HEK293 (cell line): ENCODE data around the gene HSPA14.
A peak's percentile ranks its signal among the peaks of the same experiment; 100 is the strongest.

Experiments
- CTCF ChIA-PET: fragments of 350-600 bp; formaldehyde crosslinking; extraction: SDS; loops from one replicate; lab custom pipeline; 2021; ENCODE audit warnings: antibody characterized with exemption; lab: Yijun Ruan, JAX
- POLR2A ChIA-PET: fragments of 300-600 bp; formaldehyde crosslinking; extraction: SDS; loops from one replicate; lab custom pipeline; 2020; ENCODE audit warnings: antibody characterized with exemption, inconsistent platforms; lab: Yijun Ruan, JAX
- H3K27ac ChIP-seq: fragments of 200-500 bp; sonication (Bioruptor generic); 2 replicates; pipeline ENCODE4 v1.5.1; 2014; ENCODE audit warnings: low read depth, low read length, control low read depth, inconsistent platforms; ENCODE audit errors: extremely low read depth
- H3K36me3 ChIP-seq, 2 experiments: fragments of 200-500 bp in 1 of 2; sonication (Bioruptor generic) in 1 of 2; 1 replicate in 1 of 2; 2 replicates in 1 of 2; pipeline ENCODE4 v1.5.1; 2014 to 2017; ENCODE audit warnings: inconsistent platforms in 2 of 2, low read length in 2 of 2; ENCODE audit not compliant: control insufficient read depth in 2 of 2, insufficient read depth in 1 of 2
- H3K4me1 ChIP-seq: fragments of 200-500 bp; sonication (Bioruptor generic); 2 replicates; pipeline ENCODE4 v1.5.1; 2014; ENCODE audit warnings: mild to moderate bottlenecking, low read length, inconsistent platforms; ENCODE audit not compliant: control insufficient read depth, insufficient read depth
- H3K4me3 ChIP-seq: 2 replicates; pipeline ENCODE4 v1.5.1; 2011; ENCODE audit warnings: low read depth, mild to moderate bottlenecking, control low read depth, low read length, moderate library complexity
- H3K9me3 ChIP-seq: fragments of 200-500 bp; sonication (Bioruptor generic); 2 replicates; pipeline ENCODE4 v1.5.1; 2014; ENCODE audit warnings: low read depth, low read length, inconsistent platforms; ENCODE audit not compliant: control insufficient read depth, insufficient read depth
- BCL11B ChIP-seq: fragments of 450-650 bp; formaldehyde crosslinking; IDR thresholded peaks from 2 replicates; pipeline ENCODE4 v1.5.1; 2016; ENCODE audit warnings: low read depth, missing biosample characterization, missing genetic modification characterization
- EGR2 ChIP-seq: fragments of 450-650 bp; formaldehyde crosslinking; IDR thresholded peaks from 2 replicates; pipeline ENCODE4 v1.5.1; 2016; ENCODE audit warnings: low read depth, missing biosample characterization, missing genetic modification characterization
- GLI4 ChIP-seq: fragments of 450-650 bp; formaldehyde crosslinking; IDR thresholded peaks from 2 replicates; pipeline ENCODE4 v1.5.1; 2016; ENCODE audit warnings: missing biosample characterization, missing genetic modification characterization
- PRDM10 ChIP-seq: fragments of 450-650 bp; formaldehyde crosslinking; IDR thresholded peaks from 2 replicates; pipeline ENCODE4 v1.5.1; 2016; ENCODE audit warnings: missing biosample characterization, missing genetic modification characterization
- SCRT1 ChIP-seq: fragments of 450-650 bp; formaldehyde crosslinking; IDR thresholded peaks from 2 replicates; pipeline ENCODE4 v1.5.1; 2016; ENCODE audit warnings: missing biosample characterization, missing genetic modification characterization, borderline replicate concordance
- SCRT2 ChIP-seq: fragments of 450-650 bp; formaldehyde crosslinking; IDR thresholded peaks from 2 replicates; pipeline ENCODE4 v1.5.1; 2016; ENCODE audit warnings: missing biosample characterization, missing genetic modification characterization
- ZBTB1 ChIP-seq: fragments of 450-650 bp; formaldehyde crosslinking; IDR thresholded peaks from 2 replicates; pipeline ENCODE4 v1.5.1; 2016; ENCODE audit warnings: missing biosample characterization, missing genetic modification characterization
- ZBTB11 ChIP-seq: fragments of 450-650 bp; formaldehyde crosslinking; conservative IDR thresholded peaks from 2 replicates; pipeline ENCODE4 v1.5.1; 2016; ENCODE audit warnings: low read depth, missing biosample characterization, missing genetic modification characterization
- ZBTB20 ChIP-seq: fragments of 450-650 bp; formaldehyde crosslinking; IDR thresholded peaks from 2 replicates; pipeline ENCODE4 v1.5.1; 2016; ENCODE audit warnings: missing biosample characterization, missing genetic modification characterization
- ZBTB8A ChIP-seq: fragments of 450-650 bp; formaldehyde crosslinking; IDR thresholded peaks from 2 replicates; pipeline ENCODE4 v1.5.1; 2016; ENCODE audit warnings: missing biosample characterization, missing genetic modification characterization
- ZEB2 ChIP-seq: fragments of 450-650 bp; formaldehyde crosslinking; IDR thresholded peaks from 2 replicates; pipeline ENCODE4 v1.5.1; 2016; ENCODE audit warnings: missing biosample characterization, missing genetic modification characterization
- ZFHX2 ChIP-seq: fragments of 450-650 bp; formaldehyde crosslinking; conservative IDR thresholded peaks from 2 replicates; pipeline ENCODE4 v1.5.1; 2016; ENCODE audit warnings: missing biosample characterization, missing genetic modification characterization
- ZNF140 ChIP-seq: fragments of 450-650 bp; formaldehyde crosslinking; IDR thresholded peaks from 2 replicates; pipeline ENCODE4 v1.5.1; 2016; ENCODE audit warnings: missing biosample characterization, missing genetic modification characterization
- ZNF155 ChIP-seq: fragments of 450-650 bp; formaldehyde crosslinking; IDR thresholded peaks from 2 replicates; pipeline ENCODE4 v1.5.1; 2016; ENCODE audit warnings: missing biosample characterization, missing genetic modification characterization
- ZNF169 ChIP-seq: fragments of 450-650 bp; formaldehyde crosslinking; IDR thresholded peaks from 2 replicates; pipeline ENCODE4 v1.5.1; 2016; ENCODE audit warnings: missing biosample characterization, missing genetic modification characterization
- ZNF239 ChIP-seq: fragments of 450-650 bp; formaldehyde crosslinking; IDR thresholded peaks from 2 replicates; pipeline ENCODE4 v1.5.1; 2016; ENCODE audit warnings: missing biosample characterization, missing genetic modification characterization
- ZNF335 ChIP-seq: fragments of 450-650 bp; formaldehyde crosslinking; conservative IDR thresholded peaks from 2 replicates; pipeline ENCODE4 v1.5.1; 2016; ENCODE audit warnings: missing biosample characterization, missing genetic modification characterization
- ZNF366 ChIP-seq: fragments of 450-650 bp; formaldehyde crosslinking; conservative IDR thresholded peaks from 2 replicates; pipeline ENCODE4 v1.5.1; 2016; ENCODE audit warnings: missing biosample characterization, missing genetic modification characterization
- ZNF404 ChIP-seq: fragments of 450-650 bp; formaldehyde crosslinking; IDR thresholded peaks from 2 replicates; pipeline ENCODE4 v1.5.1; 2017; ENCODE audit warnings: missing biosample characterization, missing genetic modification characterization
- ZNF560 ChIP-seq: fragments of 450-650 bp; formaldehyde crosslinking; IDR thresholded peaks from 2 replicates; pipeline ENCODE4 v1.5.1; 2017; ENCODE audit warnings: missing biosample characterization, missing genetic modification characterization, borderline replicate concordance
- ZNF629 ChIP-seq: fragments of 450-650 bp; formaldehyde crosslinking; IDR thresholded peaks from 2 replicates; pipeline ENCODE4 v1.5.1; 2017; ENCODE audit warnings: missing biosample characterization, missing genetic modification characterization

HSPA14 gene

GRCh38 chr10:14858338-14858960 lies 20.3 kb downstream of the HSPA14 start:
- ChIA-PET POLR2A (interaction anchor here (1.1 kb wide), 1 partner anchor 21 kb away, joined by 4 read pairs; the partner anchor contains the start of gene CDNF), CTCF (interaction anchor here (1.5 kb wide), 1 partner anchor 10 kb away, joined by 4 read pairs; no protein-coding TSS in a partner anchor)
- TF ChIP-seq ZBTB1 (tag by site-specific recombination) (no peak), EGR2 (tag by site-specific recombination) (peak; percentile 23; the same call in 1 of the 2 replicates), SCRT1 (tag by site-specific recombination) (0 out of 2 replicates have a peak, but pooled peaks have one; percentile 42), ZFHX2 (tag by site-specific recombination) (0 out of 2 replicates have a peak, but pooled peaks have one; percentile 17), SCRT2 (peak; percentile 75)
- Histone ChIP-seq H3K27ac (no peak overlapping the region), H3K36me3 (peaks cover 36 to 65% of the 10 kb centered on the region in 2 experiments), H3K4me3 (no peak overlapping the region), H3K4me1 (no peaks in the 10 kb centered on the region), H3K9me3 (no peaks in the 10 kb centered on the region)

GRCh38 chr10:14859043-14859442 lies 20.9 kb downstream of the HSPA14 start:
- TF ChIP-seq ZNF155 (tag by site-specific recombination): no peak
- TF ChIP-seq ZBTB20 (tag by site-specific recombination): no peak
- no peak for TF ChIP-seq ZNF366 (tag by site-specific recombination)
- TF ChIP-seq ZNF169: no peak
- no peak for TF ChIP-seq ZNF560
- no peak for TF ChIP-seq PRDM10 (tag by site-specific recombination)
- no peak for TF ChIP-seq BCL11B (tag by site-specific recombination)
- TF ChIP-seq ZEB2: no peak
- TF ChIP-seq ZBTB8A (tag by site-specific recombination): no peak
- no peak for TF ChIP-seq ZBTB11 (tag by site-specific recombination)
- no peak for TF ChIP-seq ZNF629 (tag by site-specific recombination)
- TF ChIP-seq GLI4 (tag by site-specific recombination): no peak
- no peak for TF ChIP-seq ZNF404 (tag by site-specific recombination)
- TF ChIP-seq ZNF239 (tag by site-specific recombination): no peak
- TF ChIP-seq ZNF335 (tag by site-specific recombination): no peak
- TF ChIP-seq ZNF140 (tag by site-specific recombination): no peak
- Histone ChIP-seq H3K9me3 (no peaks in the 10 kb centered on the region), H3K27ac (no peak overlapping the region), H3K4me1 (no peaks in the 10 kb centered on the region), H3K4me3 (no peak overlapping the region), H3K36me3 (peaks cover 35 to 65% of the 10 kb centered on the region in 2 experiments)
- ChIA-PET CTCF (interaction anchor here (0.6 to 1.5 kb wide), 2 partner anchors 11 to 445 kb away, joined by 3 to 4 read pairs; no protein-coding TSS in a partner anchor), POLR2A (interaction anchor here (1.1 kb wide), 1 partner anchor 22 kb away, joined by 4 read pairs; the partner anchor contains the start of gene CDNF)
